HG03066 (cell line): ENCODE results near the gene ARF3.

ENCODE experiments used
- ATAC-seq: cut with Tn5 transposase; IDR thresholded peaks from one replicate; pipeline ENCODE4 v1.9.1; 2021; ENCODE audit warnings: low read depth; ENCODE audit not compliant: unreplicated experiment

The ARF3 gene

GRCh38 chr12:48957141-48958048, at the start of gene ARF3:
ARF3 (minus strand) TSS chr12:48957487; CDS start chr12:48941095, 16,392 bp downstream.
- ATAC-seq = peak; percentile 76

DNA sequence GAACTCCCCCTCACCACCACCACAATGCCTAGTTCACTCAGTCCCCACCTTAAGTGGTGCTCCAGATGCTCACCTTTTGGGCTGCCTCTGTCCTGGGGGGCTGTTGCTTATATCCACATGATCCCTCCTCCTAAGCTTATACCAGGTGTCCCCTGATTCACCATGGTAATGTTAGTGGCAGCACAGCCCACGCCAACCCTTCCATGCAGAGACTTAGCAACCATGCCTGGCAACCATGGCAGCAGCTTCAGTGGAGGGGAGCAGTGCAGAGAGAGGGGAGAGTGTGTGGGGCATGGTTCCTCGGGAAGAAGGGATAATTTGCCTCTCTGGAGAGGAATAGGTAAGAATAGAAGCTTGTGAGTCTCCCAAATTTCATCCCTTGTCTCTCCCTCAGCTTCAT, 43.1 kb upstream of the ARF3 start:
- no peak for ATAC-seq

DNA sequence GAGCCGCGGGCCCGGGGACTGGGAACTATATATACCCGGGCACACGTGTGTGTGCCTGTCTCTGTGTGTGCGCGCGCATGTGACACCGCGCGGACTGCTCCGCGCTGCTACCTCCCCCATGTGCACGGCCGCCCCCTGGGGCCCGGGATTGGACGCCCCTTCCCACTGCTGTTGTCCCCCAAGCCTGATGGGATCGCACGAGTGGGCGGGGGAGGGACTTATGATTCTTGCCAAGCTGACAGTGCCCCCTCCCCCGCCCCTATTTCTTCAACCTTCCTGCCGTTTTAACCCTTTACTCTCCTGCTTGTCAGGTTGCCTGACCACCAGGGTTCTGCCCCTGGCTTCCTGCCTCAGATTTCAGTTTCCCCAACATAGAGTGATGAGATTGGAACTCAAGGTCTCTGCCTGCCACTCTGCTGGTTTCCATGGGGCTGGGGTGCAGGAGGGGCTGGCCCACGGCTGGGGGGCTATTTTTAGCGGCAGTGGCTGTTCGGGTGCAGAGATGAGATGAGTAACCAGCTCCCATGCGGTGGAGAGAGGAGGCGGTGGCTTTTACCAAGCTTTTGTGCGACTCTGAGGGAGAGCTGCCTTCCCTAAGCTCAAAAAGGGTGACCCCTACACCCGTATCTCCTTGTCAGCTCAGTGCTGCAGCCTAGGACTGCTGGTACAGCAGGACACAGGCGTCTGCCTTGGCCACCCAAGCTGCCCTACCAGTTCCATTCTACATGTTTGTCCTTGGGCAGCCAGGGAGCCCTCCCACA, 42.3 kb upstream of the ARF3 start, which contains the start of gene DDN:
Gene DDN, minus strand, starts transcription at position 5 of the 761 bp plus-strand sequence. CDS start 88 bp downstream, outside the sequence.
- no peak for ATAC-seq

DNA sequence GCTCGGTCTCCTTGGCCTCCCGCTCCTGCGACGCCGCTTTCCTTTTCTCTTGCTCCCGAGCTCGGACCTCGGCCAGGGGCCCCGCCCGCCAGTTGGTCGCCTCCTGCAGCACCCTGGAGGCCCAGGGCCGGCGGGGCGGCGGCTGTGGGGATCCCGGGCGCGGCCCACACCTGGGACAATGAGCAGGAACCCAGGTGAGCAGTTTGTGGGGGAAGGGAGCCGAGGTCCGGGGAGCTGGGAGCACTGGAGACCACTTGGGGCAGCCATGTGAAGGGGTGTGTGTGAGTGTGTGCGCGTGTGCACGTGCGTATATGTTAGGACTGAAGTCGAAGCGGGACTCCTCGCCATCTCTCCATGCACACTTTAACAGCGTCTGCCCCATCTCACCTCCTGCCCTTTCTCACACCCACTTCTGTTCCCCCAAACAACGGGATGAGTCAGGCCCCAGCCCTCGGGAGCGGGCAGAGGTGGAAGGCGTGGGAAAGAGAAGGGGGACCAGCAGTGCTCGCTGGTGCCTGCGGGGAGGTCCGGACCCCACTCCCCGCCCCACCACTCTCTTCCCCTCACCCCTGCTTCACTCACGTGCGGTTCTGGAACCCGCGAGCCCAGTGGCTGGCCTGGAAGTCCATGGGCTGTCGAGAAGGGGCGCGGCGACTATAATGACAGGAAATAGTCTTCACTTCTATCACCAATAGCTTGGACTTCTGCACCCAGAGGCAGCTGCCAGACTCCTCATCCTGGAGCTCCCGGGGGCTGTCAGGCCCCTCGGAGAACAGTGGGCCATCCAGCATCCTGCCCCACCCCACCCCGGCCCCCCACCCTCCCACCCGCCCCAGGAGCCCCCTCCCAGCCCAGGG, 41.4 kb upstream of the ARF3 start:
- ATAC-seq = no peak

GRCh38 chr12:48997719-48998496, 40.6 kb upstream of the ARF3 start:
- no peak for ATAC-seq

DNA sequence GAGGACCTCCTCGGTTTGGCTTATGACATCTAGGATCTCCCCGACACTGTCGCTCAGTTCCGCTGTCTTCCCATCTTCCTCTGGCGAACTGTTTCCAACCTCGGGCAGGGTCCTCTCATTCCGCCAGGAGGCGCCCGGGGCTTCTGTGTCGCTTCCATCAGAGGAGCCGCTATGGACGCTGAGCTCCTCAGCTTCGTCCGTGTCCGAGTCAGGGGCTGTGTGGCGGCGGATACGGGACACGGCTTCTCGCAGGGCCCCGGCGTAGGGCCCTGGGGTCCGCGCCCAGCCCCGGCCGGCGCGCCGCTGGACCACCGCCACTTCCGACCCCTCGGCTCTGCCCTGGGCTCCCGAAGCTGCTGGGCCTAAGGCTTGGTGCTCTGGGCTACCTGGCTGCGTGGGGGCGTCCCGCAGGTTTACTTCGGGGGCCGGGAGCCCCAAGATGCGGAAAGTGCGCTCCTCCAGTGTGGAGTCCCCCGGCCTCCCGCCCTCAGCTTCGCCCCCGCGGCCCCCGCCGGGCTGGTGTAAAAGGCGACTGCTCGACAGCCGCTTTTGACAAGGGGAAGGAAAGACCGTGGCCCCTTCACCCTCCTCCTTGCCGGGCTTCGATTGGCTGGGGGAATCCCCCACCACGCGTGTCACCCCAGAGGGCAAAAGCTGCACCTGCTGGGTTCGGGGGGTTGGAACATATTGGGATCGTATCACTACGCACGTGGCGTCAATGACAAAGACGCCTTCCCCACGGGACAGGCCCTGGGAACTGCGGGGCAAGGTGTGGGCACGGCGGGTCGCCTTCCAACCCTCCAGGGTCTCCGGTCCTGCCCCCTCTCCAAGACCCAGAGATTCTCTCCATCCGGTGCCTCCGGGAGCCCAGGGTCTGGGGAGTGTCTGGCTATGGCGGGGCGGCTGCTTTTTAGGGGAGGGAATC, 39.8 kb upstream of the ARF3 start:
- no peak for ATAC-seq

GRCh38 chr12:48995086-48995879, 38.0 kb upstream of the ARF3 start:
- no peak for ATAC-seq

- no peak for ATAC-seq
Observed at GRCh38 chr12:48994224-48995085, 37.2 kb upstream of the ARF3 start.

DNA sequence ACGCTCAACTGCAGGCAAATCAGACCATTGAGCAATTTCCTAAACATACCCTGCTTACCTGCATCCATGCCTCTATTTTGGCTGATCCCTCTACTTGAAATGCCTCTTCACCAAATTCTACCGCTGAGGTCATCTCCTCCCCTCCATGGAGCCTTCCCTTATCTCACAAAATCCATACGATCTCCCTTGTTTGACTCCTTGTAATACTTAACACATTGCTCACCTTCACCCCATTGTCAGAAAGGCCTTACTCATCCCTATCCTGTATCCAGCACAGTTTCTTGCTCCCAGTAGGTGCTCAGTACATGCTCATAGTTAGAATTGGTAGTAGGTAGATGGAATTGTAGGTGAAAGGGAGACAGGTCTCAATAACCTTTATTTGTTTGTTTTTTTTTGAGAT, 36.5 kb upstream of the ARF3 start:
- ATAC-seq = no peak

- no peak for ATAC-seq
Observed at GRCh38 chr12:48991247-48992050, 34.2 kb upstream of the ARF3 start.

- no peak for ATAC-seq
Observed at GRCh38 chr12:48990552-48990951, 33.3 kb upstream of the ARF3 start.

GRCh38 chr12:48988030-48988649, 30.9 kb upstream of the ARF3 start:
- ATAC-seq = no peak

DNA sequence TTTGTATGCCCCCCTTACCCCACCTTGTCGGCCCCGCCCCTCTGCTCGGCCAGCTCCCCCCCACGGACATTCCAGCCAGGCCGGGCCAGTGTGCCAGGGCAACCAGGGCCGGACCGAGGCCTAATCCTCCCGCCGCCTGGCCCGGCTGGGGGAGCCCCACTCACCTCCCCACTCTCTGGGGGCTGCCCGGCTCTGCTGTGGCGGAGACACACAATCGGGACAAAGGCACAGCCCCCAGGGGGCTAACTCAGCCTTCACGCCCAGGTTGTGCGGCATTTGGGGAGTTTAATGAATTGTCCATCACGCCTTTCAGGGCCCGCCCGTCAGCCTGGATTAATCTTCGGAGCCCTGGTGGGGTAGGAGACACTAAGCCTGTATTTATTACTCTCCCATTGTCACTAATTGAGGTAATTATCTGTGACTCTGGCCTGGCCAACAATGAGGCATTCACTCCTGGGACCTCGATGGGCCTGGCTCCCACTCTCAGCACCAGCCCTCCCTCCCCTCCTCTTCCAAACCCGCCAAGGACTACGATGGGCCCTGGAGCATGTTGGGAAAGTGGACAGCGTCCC, 29.5 kb upstream of the ARF3 start:
- no peak for ATAC-seq

DNA sequence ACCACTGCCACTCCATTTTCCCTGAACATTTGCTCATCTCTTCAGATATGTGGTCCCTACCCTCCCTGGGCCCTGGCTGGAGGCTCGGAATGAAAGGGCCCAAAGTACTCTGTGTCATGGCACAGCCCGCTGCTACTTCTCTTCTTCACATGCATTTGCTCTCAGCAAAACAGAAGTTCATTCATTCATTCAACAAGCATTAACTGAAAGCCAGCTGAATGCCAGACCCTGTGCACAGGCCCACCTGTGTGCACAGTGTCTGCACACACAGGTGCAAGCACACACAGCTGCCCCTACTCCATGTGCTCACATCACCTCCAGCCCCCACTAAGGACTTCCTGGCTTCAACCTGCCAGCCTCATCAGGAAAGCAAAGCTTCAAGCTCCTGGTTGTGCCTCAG, 28.6 kb upstream of the ARF3 start:
- no peak for ATAC-seq

DNA sequence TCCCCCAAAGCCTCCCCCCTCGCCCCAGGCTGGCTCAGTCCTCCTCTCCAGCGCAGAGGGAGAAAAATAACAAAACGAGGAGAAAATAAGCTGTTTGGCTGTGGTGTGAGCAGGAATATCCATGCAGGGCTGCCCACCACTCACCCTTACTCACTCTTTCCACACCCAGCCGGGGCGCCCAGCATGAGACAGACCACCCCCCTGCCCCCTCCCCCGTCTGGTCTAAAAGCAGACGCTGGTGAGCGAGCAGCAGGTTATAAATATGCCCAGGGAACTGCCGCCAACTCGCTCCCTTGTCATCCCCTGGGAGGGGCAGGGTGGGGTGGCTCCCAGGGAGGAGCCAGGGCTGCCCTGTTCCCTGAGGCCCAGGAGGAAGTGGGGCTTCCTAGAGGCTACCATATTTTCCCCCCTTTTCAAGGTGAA, 28.2 kb upstream of the ARF3 start:
- no peak for ATAC-seq
